Esophagus mucosa (tissue), 1 donor: ENCODE measurements around the gene STK35. TPM values are rescaled to one million over a fixed set of nuclear protein-coding genes. Genes with fewer than 3 reads are reported as not detected.
A peak's percentile ranks its signal among the peaks of the same experiment; 100 is the strongest.

Experiments used
- ATAC-seq: fragments of 200-7000 bp; cut with Tn5 transposase; one replicate; pipeline ENCODE4 v1.9.1; 2020
- total RNA-seq: library from RNA; stranded (reverse); gene quantifications from one replicate; pipeline ENCODE4 v1.2.4, GENCODE V29; 2023
- donor health status: DM: yes; HTN: yes; CAD: no.

The STK35 gene
- total RNA-seq, 1 donor from 2014 or later: 19.1 TPM

- no peak for ATAC-seq
Measured at GRCh38 chr20:2108498-2108897, 6.9 kb downstream of the STK35 start.

GRCh38 chr20:2108987-2109386, 7.4 kb downstream of the STK35 start:
- ATAC-seq: peak; percentile 87

- peak; percentile 43 for ATAC-seq
Measured at GRCh38 chr20:2109425-2110210, 8.0 kb downstream of the STK35 start.

- ATAC-seq: no peak
Measured at GRCh38 chr20:2112910-2113309, 11.3 kb downstream of the STK35 start.

GRCh38 chr20:2114127-2114959, 12.7 kb downstream of the STK35 start:
- no peak for ATAC-seq

- ATAC-seq: peak; percentile 32
Measured at GRCh38 chr20:2114990-2115681, 13.5 kb downstream of the STK35 start.

GRCh38 chr20:2116170-2116940, 14.7 kb downstream of the STK35 start:
- ATAC-seq: no peak

GRCh38 chr20:2118783-2119182, 17.2 kb downstream of the STK35 start:
- peak; percentile 84 for ATAC-seq

- ATAC-seq: no peak
Measured at GRCh38 chr20:2122936-2123335, 21.3 kb downstream of the STK35 start.

GRCh38 chr20:2123720-2124119, 22.1 kb downstream of the STK35 start:
- no peak for ATAC-seq

GRCh38 chr20:2124564-2125213, 23.1 kb downstream of the STK35 start:
- ATAC-seq: no peak

GRCh38 chr20:2125474-2126112, 24.0 kb downstream of the STK35 start:
- no peak for ATAC-seq

GRCh38 chr20:2127238-2127637, 25.6 kb downstream of the STK35 start:
- ATAC-seq: no peak

GRCh38 chr20:2128542-2128941, 26.9 kb downstream of the STK35 start:
- ATAC-seq: no peak

- ATAC-seq: no peak
Measured at GRCh38 chr20:2130062-2130591, 28.5 kb downstream of the STK35 start.

- no peak for ATAC-seq
Measured at GRCh38 chr20:2130683-2131082, 29.1 kb downstream of the STK35 start.

GRCh38 chr20:2131366-2131765, 29.7 kb downstream of the STK35 start:
- peak; percentile 33 for ATAC-seq

- peak; percentile 87 for ATAC-seq
Measured at GRCh38 chr20:2132461-2132901, 30.9 kb downstream of the STK35 start.

- peak; percentile 14 for ATAC-seq
Measured at GRCh38 chr20:2133318-2134183, 31.9 kb downstream of the STK35 start.

- ATAC-seq: no peak
Measured at GRCh38 chr20:2135013-2135412, 33.4 kb downstream of the STK35 start.
